ENCODE measurements around the gene CCDC15.
A peak's percentile ranks its signal among the peaks of the same experiment; 100 is the strongest.
"Not testable (repeated sequence)": the region's sequence is repeated elsewhere in the genome, so short reads cannot be mapped to it uniquely, and the experiment has no call there.

Gene CCDC15

GRCh38 chr11:125055107-125055715 is 101.2 kb downstream of the CCDC15 start:
- H3K4me3 ChIP-seq (ENCODE audit: low read depth, low read length): no peak overlapping the region
- H3K4me1 ChIP-seq: no peaks in the 10 kb centered on the region
- H3K27me3 ChIP-seq: no peaks in the 10 kb centered on the region
- H3K9me3 ChIP-seq: no peaks in the 10 kb centered on the region
- H3K36me3 ChIP-seq: no peaks in the 10 kb centered on the region
- no peak for DNase-seq
- no peak for TF ChIP-seq CTCF (IDR thresholded peaks at IDR 0.05; ENCODE audit: low read depth, low read length)

GRCh38 chr11:125056111-125056510 is 102.1 kb downstream of the CCDC15 start:
- not testable (repeated sequence) for H3K4me1 ChIP-seq; H3K9me3 ChIP-seq; H3K36me3 ChIP-seq; H3K4me3 ChIP-seq (ENCODE audit: low read depth, low read length); H3K27me3 ChIP-seq; DNase-seq

- TF ChIP-seq CTCF (IDR thresholded peaks at IDR 0.05; ENCODE audit: low read depth, low read length): no peak
- Histone ChIP-seq H3K4me1 (no peaks in the 10 kb centered on the region), H3K4me3 (ENCODE audit: low read depth, low read length) (no peak overlapping the region), H3K27me3 (peaks cover 6% of the 10 kb centered on the region), H3K9me3 (no peaks in the 10 kb centered on the region), H3K36me3 (no peaks in the 10 kb centered on the region)
- no peak for DNase-seq
Observed at GRCh38 chr11:125056931-125057692, 103.1 kb downstream of the CCDC15 start.

GRCh38 chr11:125057693-125058016 is 103.7 kb downstream of the CCDC15 start:
- Histone ChIP-seq H3K9me3 (no peaks in the 10 kb centered on the region), H3K36me3 (no peaks in the 10 kb centered on the region), H3K27me3 (peaks cover 12% of the 10 kb centered on the region), H3K4me1 (no peaks in the 10 kb centered on the region), H3K4me3 (ENCODE audit: low read depth, low read length) (no peak overlapping the region)
- no peak for DNase-seq
- TF ChIP-seq CTCF (IDR thresholded peaks at IDR 0.05; ENCODE audit: low read depth, low read length): no peak

- no peaks in the 10 kb centered on the region for H3K4me1 ChIP-seq
- no peaks in the 10 kb centered on the region for H3K36me3 ChIP-seq
- peaks cover 48% of the 10 kb centered on the region for H3K27me3 ChIP-seq
- H3K4me3 ChIP-seq (ENCODE audit: low read depth, low read length): no peak overlapping the region
- no peak for TF ChIP-seq CTCF (IDR thresholded peaks at IDR 0.05; ENCODE audit: low read depth, low read length)
- no peak for DNase-seq
- H3K9me3 ChIP-seq: no peaks in the 10 kb centered on the region
Observed at GRCh38 chr11:125061281-125061680, 107.3 kb downstream of the CCDC15 start.

- no peaks in the 10 kb centered on the region for H3K4me1 ChIP-seq
- peaks cover 52% of the 10 kb centered on the region for H3K27me3 ChIP-seq
- H3K4me3 ChIP-seq (ENCODE audit: low read depth, low read length): peak overlapping the region; percentile 44
- no peaks in the 10 kb centered on the region for H3K36me3 ChIP-seq
- TF ChIP-seq CTCF (IDR thresholded peaks at IDR 0.05; ENCODE audit: low read depth, low read length): no peak
- no peak for DNase-seq
- no peaks in the 10 kb centered on the region for H3K9me3 ChIP-seq
Observed at GRCh38 chr11:125062218-125062930, 108.4 kb downstream of the CCDC15 start.

Data from BE2C (cell line).